PC-3 (cell line): ENCODE measurements around the gene TNFRSF11A. TPM values are rescaled to one million over a fixed set of nuclear protein-coding genes. Genes with fewer than 3 reads are reported as not detected.

Experiments
- ATAC-seq: fragments of 200-7000 bp; cut with Tn5 transposase; 2 replicates; pipeline ENCODE4 v1.9.1; 2020; ENCODE audit warnings: mild to moderate bottlenecking, moderate library complexity
- BruUV-seq: library from RNA; stranded (reverse); fragments of 400-500 nt; replicated peaks from 2 replicates; lab custom pipeline; 2021; lab: Mats Ljungman, UMichigan
- CTCF ChIA-PET: fragments of 300-600 bp; sonication (Branson Sonifier 250); formaldehyde crosslinking; loops from one replicate; lab custom pipeline; 2022; ENCODE audit warnings: antibody characterized with exemption; lab: Charles Lee
- POLR2A ChIA-PET: fragments of 300-600 bp; sonication (Branson Sonifier 250); formaldehyde crosslinking; loops from one replicate; lab custom pipeline; 2022; ENCODE audit warnings: antibody characterized with exemption; ENCODE audit not compliant: unreplicated experiment; lab: Charles Lee
- DNase-seq: peaks from one replicate; pipeline ENCODE4 v3.0.0-alpha.2; 2015
- H2AFZ ChIP-seq: fragments of 300-600 bp; sonication (generic); 2 replicates; pipeline ENCODE4 v1.6.0; 2016; ENCODE audit warnings: antibody characterized with exemption, low read length
- H3F3A ChIP-seq: fragments of 300-600 bp; sonication (generic); one replicate; pipeline ENCODE4 v1.6.0; 2017; ENCODE audit warnings: antibody characterized with exemption, low read length, control low read depth, mild to moderate bottlenecking; ENCODE audit not compliant: unreplicated experiment
- H3K27ac ChIP-seq: fragments of 300-600 bp; sonication (generic); 2 replicates; pipeline ENCODE4 v1.5.1; 2016; ENCODE audit warnings: mild to moderate bottlenecking, low read length
- H3K27me3 ChIP-seq: fragments of 300-600 bp; sonication (generic); 2 replicates; pipeline ENCODE4 v1.6.1; 2016; ENCODE audit warnings: low read length, mixed read lengths
- H3K36me3 ChIP-seq: fragments of 300-600 bp; sonication (generic); 2 replicates; pipeline ENCODE4 v1.6.1; 2016; ENCODE audit warnings: low read depth, mixed run types, low read length, mixed read lengths
- H3K4me1 ChIP-seq: fragments of 300-600 bp; sonication (generic); 2 replicates; pipeline ENCODE4 v1.5.1; 2016; ENCODE audit warnings: low read length; ENCODE audit not compliant: insufficient read depth
- H3K4me2 ChIP-seq: fragments of 300-600 bp; sonication (generic); 2 replicates; pipeline ENCODE4 v1.6.0; 2016; ENCODE audit warnings: low read length
- H3K4me3 ChIP-seq: fragments of 300-600 bp; sonication (generic); 2 replicates; pipeline ENCODE4 v1.5.1; 2016; ENCODE audit warnings: mild to moderate bottlenecking, low read length, mixed read lengths
- H3K79me2 ChIP-seq: fragments of 300-600 bp; sonication (generic); 2 replicates; pipeline ENCODE4 v1.6.1; 2017; ENCODE audit warnings: low read length, mixed read lengths
- H3K9ac ChIP-seq: fragments of 300-600 bp; sonication (generic); 2 replicates; pipeline ENCODE4 v1.6.0; 2016; ENCODE audit warnings: mild to moderate bottlenecking, low read length
- H3K9me2 ChIP-seq: fragments of 300-600 bp; sonication (generic); replicated peaks from 2 replicates; pipeline ENCODE4 v1.6.1; 2016; ENCODE audit warnings: mixed run types, low read length, mixed read lengths
- H3K9me3 ChIP-seq: fragments of 300-600 bp; sonication (generic); 2 replicates; pipeline ENCODE4 v1.6.1; 2016; ENCODE audit warnings: low read length, mixed read lengths
- H4K20me1 ChIP-seq: fragments of 300-600 bp; sonication (generic); 2 replicates; pipeline ENCODE4 v1.6.1; 2016; ENCODE audit warnings: low read length, mixed read lengths
- CTCF ChIP-seq: fragments of 300-600 bp; sonication (generic); conservative IDR thresholded peaks from 2 replicates; pipeline ENCODE4 v1.5.1; 2017; ENCODE audit warnings: antibody characterized with exemption, low read depth, mild to moderate bottlenecking, low read length
- EZH2 ChIP-seq: fragments of 300-600 bp; sonication (generic); IDR thresholded peaks from one replicate; pipeline ENCODE4 v1.6.1; 2017; ENCODE audit warnings: antibody characterized with exemption, mild to moderate bottlenecking, low read length; ENCODE audit not compliant: unreplicated experiment
- EZH2phosphoT487 ChIP-seq: fragments of 300-600 bp; sonication (generic); IDR thresholded peaks from 2 replicates; pipeline ENCODE4 v1.6.1; 2018; ENCODE audit warnings: mild to moderate bottlenecking, antibody characterized with exemption, low read length, borderline replicate concordance
- intact Hi-C: fragments of 100-400 bp; cut with micrococcal nuclease; formaldehyde crosslinking; loops from 2 replicates; pipeline ENCODE4 v1.9.0; 2023
- total RNA-seq: library from RNA; depleted of rRNA; stranded (reverse); fragments of >200 nt; gene quantifications from 2 replicates; pipeline ENCODE4 v1.2.3, GENCODE V29; 2014

The TNFRSF11A gene
- total RNA-seq, 1 experiment from 2014 or later = 26.5 TPM

- POLR2A ChIA-PET = no interaction called here
These were observed 28.1 kb downstream of the TNFRSF11A start for GRCh38 chr18:62353170-62353569.

GRCh38 chr18:62354151-62354550 is 29.0 kb downstream of the TNFRSF11A start:
- no peak for TF ChIP-seq EZH2phosphoT487
- no peak for TF ChIP-seq CTCF
- no peak for TF ChIP-seq EZH2
- Histone ChIP-seq H3K4me3 (no peak overlapping the region), H4K20me1 (no peaks in the 10 kb centered on the region), H3K27ac (no peak overlapping the region), H3K36me3 (peaks cover 10% of the 10 kb centered on the region), H3F3A (no peaks in the 10 kb centered on the region), H3K9me2 (no peaks in the 10 kb centered on the region), H3K9ac (no peak overlapping the region), H3K79me2 (no peaks in the 10 kb centered on the region), H3K4me2 (no peak overlapping the region), H2AFZ (no peak overlapping the region), H3K4me1 (no peaks in the 10 kb centered on the region), H3K27me3 (no peaks in the 10 kb centered on the region), H3K9me3 (no peaks in the 10 kb centered on the region)
- ChIA-PET CTCF (no interaction called here), POLR2A (no interaction called here)
- no TSS peak for BruUV-seq
- DNase-seq = no peak
- ATAC-seq = no peak
- intact Hi-C loops = no loop called here

More at GRCh38 chr18:62353170-62353569, 28.1 kb downstream of the TNFRSF11A start:
- Histone ChIP-seq H2AFZ (no peak overlapping the region), H3K4me1 (no peaks in the 10 kb centered on the region), H3K36me3 (peaks cover 10% of the 10 kb centered on the region), H3K27me3 (no peaks in the 10 kb centered on the region), H3K27ac (no peak overlapping the region), H3K9ac (no peak overlapping the region), H3F3A (no peaks in the 10 kb centered on the region), H3K4me3 (no peak overlapping the region), H4K20me1 (no peaks in the 10 kb centered on the region), H3K4me2 (no peak overlapping the region), H3K9me3 (no peaks in the 10 kb centered on the region), H3K79me2 (no peaks in the 10 kb centered on the region), H3K9me2 (no peaks in the 10 kb centered on the region)
- no TSS peak for BruUV-seq
- CTCF ChIA-PET = no interaction called here
- DNase-seq (no peak), ATAC-seq (no peak)
- intact Hi-C loops = no loop called here
- TF ChIP-seq CTCF (no peak), EZH2phosphoT487 (no peak), EZH2 (no peak)

- DNase-seq (no peak), ATAC-seq (no peak)
- Histone ChIP-seq H3K36me3 (peaks cover 20% of the 10 kb centered on the region), H4K20me1 (no peaks in the 10 kb centered on the region), H3F3A (no peaks in the 10 kb centered on the region), H3K27me3 (no peaks in the 10 kb centered on the region), H3K4me2 (no peak overlapping the region), H3K9ac (no peak overlapping the region), H3K9me2 (no peaks in the 10 kb centered on the region), H3K4me1 (no peaks in the 10 kb centered on the region), H3K4me3 (no peak overlapping the region), H3K9me3 (no peaks in the 10 kb centered on the region), H3K27ac (no peak overlapping the region), H2AFZ (no peak overlapping the region), H3K79me2 (no peaks in the 10 kb centered on the region)
- BruUV-seq = no TSS peak
- POLR2A ChIA-PET = no interaction called here
- TF ChIP-seq EZH2phosphoT487 (no peak), CTCF (no peak), EZH2 (no peak)
- intact Hi-C loops = no loop called here
- CTCF ChIA-PET = no interaction called here
These were observed 32.1 kb downstream of the TNFRSF11A start for GRCh38 chr18:62357079-62357719.
